Body of pancreas (tissue), 4 donors: ENCODE results near the gene PIP4K2C.

Experiments used
- POLR2A ChIP-seq, 3 donors: fragments of 450-650 bp; IDR thresholded peaks; one replicate each; pipeline ENCODE4 v1.6.1; 2016; ENCODE audit warnings: antibody characterized with exemption in 3 of 3, mild to moderate bottlenecking in 2 of 3
- TF ChIP-seq, protein P1 (sequence below), 7 experiments: fragments of 450-650 bp in 4 of 7; fragments of 200-600 bp in 3 of 7; sonication (generic) in 3 of 7; IDR thresholded peaks; one replicate each; pipeline ENCODE4 v1.5.1; 2016 to 2019; ENCODE audit warnings: antibody characterized with exemption in 7 of 7

DNA sequence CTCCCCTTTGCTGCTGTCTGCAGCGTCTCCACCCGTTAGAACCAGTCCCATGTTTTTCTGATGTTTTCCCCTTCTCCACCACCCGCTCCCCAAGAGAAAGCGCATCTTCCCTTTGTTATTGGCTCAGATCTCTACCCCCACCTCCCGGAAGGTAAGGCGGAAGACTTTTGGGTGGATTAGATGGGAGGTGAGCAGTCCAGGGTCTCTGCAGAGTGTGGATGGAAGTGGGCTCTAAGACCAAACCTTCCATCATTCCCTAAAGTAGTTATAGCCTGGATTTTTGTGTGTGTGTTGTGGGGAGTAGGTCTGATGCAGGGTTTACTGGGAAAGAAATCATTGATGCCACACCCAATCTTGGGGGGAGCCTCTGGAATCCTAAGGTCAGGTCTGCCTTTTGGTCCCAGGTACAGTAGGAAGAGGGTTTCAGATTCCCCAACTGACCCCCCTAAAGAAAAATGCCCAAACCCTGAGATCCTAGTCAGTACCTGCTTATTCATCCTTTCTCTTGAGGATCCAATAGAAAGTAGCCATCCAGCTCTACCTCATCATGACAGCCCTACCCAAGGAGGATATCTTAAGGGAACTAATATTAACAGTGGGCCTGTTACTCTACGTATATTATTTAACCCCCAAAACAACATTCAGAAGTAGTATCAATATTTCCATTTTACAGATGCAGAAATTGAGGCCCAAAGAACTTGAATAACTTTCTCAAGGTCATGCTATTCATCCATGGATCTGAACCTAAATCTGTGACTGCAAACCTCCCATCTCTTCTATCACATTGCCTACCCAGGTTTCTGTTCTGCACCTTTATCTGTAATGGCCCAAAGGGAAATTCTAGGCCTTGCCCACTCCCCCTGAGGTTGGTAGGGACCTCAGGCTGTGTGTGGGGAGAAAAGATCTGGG, 40.1 kb upstream of the PIP4K2C start:
- TF ChIP-seq, protein P1, sequence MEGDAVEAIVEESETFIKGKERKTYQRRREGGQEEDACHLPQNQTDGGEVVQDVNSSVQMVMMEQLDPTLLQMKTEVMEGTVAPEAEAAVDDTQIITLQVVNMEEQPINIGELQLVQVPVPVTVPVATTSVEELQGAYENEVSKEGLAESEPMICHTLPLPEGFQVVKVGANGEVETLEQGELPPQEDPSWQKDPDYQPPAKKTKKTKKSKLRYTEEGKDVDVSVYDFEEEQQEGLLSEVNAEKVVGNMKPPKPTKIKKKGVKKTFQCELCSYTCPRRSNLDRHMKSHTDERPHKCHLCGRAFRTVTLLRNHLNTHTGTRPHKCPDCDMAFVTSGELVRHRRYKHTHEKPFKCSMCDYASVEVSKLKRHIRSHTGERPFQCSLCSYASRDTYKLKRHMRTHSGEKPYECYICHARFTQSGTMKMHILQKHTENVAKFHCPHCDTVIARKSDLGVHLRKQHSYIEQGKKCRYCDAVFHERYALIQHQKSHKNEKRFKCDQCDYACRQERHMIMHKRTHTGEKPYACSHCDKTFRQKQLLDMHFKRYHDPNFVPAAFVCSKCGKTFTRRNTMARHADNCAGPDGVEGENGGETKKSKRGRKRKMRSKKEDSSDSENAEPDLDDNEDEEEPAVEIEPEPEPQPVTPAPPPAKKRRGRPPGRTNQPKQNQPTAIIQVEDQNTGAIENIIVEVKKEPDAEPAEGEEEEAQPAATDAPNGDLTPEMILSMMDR (IDR thresholded peaks at IDR 0.05) = no peak
- TF ChIP-seq POLR2A (IDR thresholded peaks at IDR 0.05) = no peak
